Measurements from ENCODE around the gene KRTAP5-3.
"Not testable (repeated sequence)": the region's sequence is repeated elsewhere in the genome, so short reads cannot be mapped to it uniquely, and the experiment has no call there.

Gene KRTAP5-3

GRCh38 chr11:1619449-1619848, 11.2 kb upstream of the KRTAP5-3 start:
- Histone ChIP-seq H3K4me3 (ENCODE audit: control insufficient read depth in 1 of 7, extremely low read depth in 1 of 7, insufficient read depth in 4 of 7, low read depth in 2 of 7, low read length in 6 of 7) (no peak overlapping the region), H3K4me1 (ENCODE audit: control extremely low read depth in 1 of 4, control insufficient read depth in 4 of 4, insufficient read depth in 4 of 4, low read length in 3 of 4) (no peaks in the 10 kb centered on the region), H3K27me3 (replicated peaks in 2 of 5; ENCODE audit: control insufficient read depth in 4 of 5, insufficient read depth in 5 of 5, low read length in 4 of 5) (peaks cover 0 to 22% (median 6%) of the 10 kb centered on the region in 5 experiments), H3K36me3 (ENCODE audit: control insufficient read depth in 4 of 4, insufficient read depth in 4 of 4, low read length in 3 of 4) (no peaks in the 10 kb centered on the region), H3K9me3 (ENCODE audit: control extremely low read depth in 1 of 5, control insufficient read depth in 4 of 5, insufficient read depth in 2 of 5, low read depth in 1 of 5, low read length in 4 of 5) (no peaks in the 10 kb centered on the region), H3K27ac (ENCODE audit: insufficient read depth in 1 of 2, low read depth in 1 of 2, low read length in 2 of 2, poor library complexity in 1 of 2, severe bottlenecking in 2 of 2) (no peak overlapping the region)
- WGBS (ENCODE audit: insufficient coverage), result 53% methylated on average over 6 of the region's 10 CpGs
- CTCF ChIA-PET, result interaction anchor here (1.0 to 3.3 kb wide), 4 partner anchors 9 to 25 kb away, joined by 3 to 11 read pairs (median 3); partner anchors contain the start of gene KRTAP5-2
- DNase-seq, result no peak
- POLR2A ChIA-PET, result no interaction called here

- ChIA-PET POLR2A (no interaction called here), CTCF (interaction anchor here (1.3 to 3.3 kb wide), 3 partner anchors 12 to 215 kb away, joined by 3 to 11 read pairs (median 4); no protein-coding TSS in a partner anchor)
- DNase-seq, result no peak
- H3K27me3 ChIP-seq (replicated peaks in 2 of 5; ENCODE audit: control insufficient read depth in 4 of 5, insufficient read depth in 5 of 5, low read length in 4 of 5), result peaks cover 0 to 20% (median 6%) of the 10 kb centered on the region in 5 experiments
- no peaks in the 10 kb centered on the region for H3K4me1 ChIP-seq (ENCODE audit: control extremely low read depth in 1 of 4, control insufficient read depth in 4 of 4, insufficient read depth in 4 of 4, low read length in 3 of 4)
- 89% methylated on average over 8 of the region's 10 CpGs for WGBS (ENCODE audit: insufficient coverage)
- H3K4me3 ChIP-seq (ENCODE audit: control insufficient read depth in 1 of 7, extremely low read depth in 1 of 7, insufficient read depth in 4 of 7, low read depth in 2 of 7, low read length in 6 of 7), result no peak overlapping the region
- no peaks in the 10 kb centered on the region for H3K36me3 ChIP-seq (ENCODE audit: control insufficient read depth in 4 of 4, insufficient read depth in 4 of 4, low read length in 3 of 4)
- no peak overlapping the region for H3K27ac ChIP-seq (ENCODE audit: insufficient read depth in 1 of 2, low read depth in 1 of 2, low read length in 2 of 2, poor library complexity in 1 of 2, severe bottlenecking in 2 of 2)
- H3K9me3 ChIP-seq (ENCODE audit: control extremely low read depth in 1 of 5, control insufficient read depth in 4 of 5, insufficient read depth in 2 of 5, low read depth in 1 of 5, low read length in 4 of 5), result no peaks in the 10 kb centered on the region
These were observed 10.0 kb upstream of the KRTAP5-3 start for GRCh38 chr11:1618231-1618630.

- not testable (repeated sequence) for H3K9me3 ChIP-seq (ENCODE audit: control extremely low read depth in 1 of 5, control insufficient read depth in 4 of 5, insufficient read depth in 2 of 5, low read depth in 1 of 5, low read length in 4 of 5); H3K4me3 ChIP-seq (ENCODE audit: control insufficient read depth in 1 of 7, extremely low read depth in 1 of 7, insufficient read depth in 4 of 7, low read depth in 2 of 7, low read length in 6 of 7); H3K4me1 ChIP-seq (ENCODE audit: control extremely low read depth in 1 of 4, control insufficient read depth in 4 of 4, insufficient read depth in 4 of 4, low read length in 3 of 4); H3K36me3 ChIP-seq (ENCODE audit: control insufficient read depth in 4 of 4, insufficient read depth in 4 of 4, low read length in 3 of 4); DNase-seq; H3K27ac ChIP-seq (ENCODE audit: insufficient read depth in 1 of 2, low read depth in 1 of 2, low read length in 2 of 2, poor library complexity in 1 of 2, severe bottlenecking in 2 of 2)
- H3K27me3 ChIP-seq (replicated peaks in 2 of 5; ENCODE audit: control insufficient read depth in 4 of 5, insufficient read depth in 5 of 5, low read length in 4 of 5), result peaks cover 0 to 39% (median 11%) of the 10 kb centered on the region in 5 experiments
- ChIA-PET POLR2A (interaction anchor here (0.6 kb wide), 1 partner anchor 40 kb away, joined by 4 read pairs; no protein-coding TSS in a partner anchor), CTCF (interaction anchor here (0.6 kb wide), 1 partner anchor 274 kb away, joined by 3 read pairs; no protein-coding TSS in a partner anchor)
- whole genome bisulfite sequencing (ENCODE audit: insufficient coverage), result 72% methylated on average over 4 of the region's 5 CpGs
These were observed 362 bp downstream of the KRTAP5-3 start for GRCh38 chr11:1607901-1608300.

- H3K4me1 ChIP-seq (ENCODE audit: control extremely low read depth in 1 of 4, control insufficient read depth in 4 of 4, insufficient read depth in 4 of 4, low read length in 3 of 4); DNase-seq; H3K9me3 ChIP-seq (ENCODE audit: control extremely low read depth in 1 of 5, control insufficient read depth in 4 of 5, insufficient read depth in 2 of 5, low read depth in 1 of 5, low read length in 4 of 5); H3K36me3 ChIP-seq (ENCODE audit: control insufficient read depth in 4 of 4, insufficient read depth in 4 of 4, low read length in 3 of 4); CTCF ChIA-PET; H3K4me3 ChIP-seq (ENCODE audit: control insufficient read depth in 1 of 7, extremely low read depth in 1 of 7, insufficient read depth in 4 of 7, low read depth in 2 of 7, low read length in 6 of 7); H3K27ac ChIP-seq (ENCODE audit: insufficient read depth in 1 of 2, low read depth in 1 of 2, low read length in 2 of 2, poor library complexity in 1 of 2, severe bottlenecking in 2 of 2): not testable (repeated sequence)
- H3K27me3 ChIP-seq (replicated peaks in 2 of 5; ENCODE audit: control insufficient read depth in 4 of 5, insufficient read depth in 5 of 5, low read length in 4 of 5), result peaks cover 0 to 43% (median 10%) of the 10 kb centered on the region in 5 experiments
- POLR2A ChIA-PET, result interaction anchor here (0.6 kb wide), 1 partner anchor 39 kb away, joined by 4 read pairs; no protein-coding TSS in a partner anchor
- WGBS (ENCODE audit: insufficient coverage), result 42% methylated on average over 14 of the region's 18 CpGs
These were observed 962 bp downstream of the KRTAP5-3 start for GRCh38 chr11:1607156-1607845.

- H3K4me1 ChIP-seq (ENCODE audit: control extremely low read depth in 1 of 4, control insufficient read depth in 4 of 4, insufficient read depth in 4 of 4, low read length in 3 of 4); POLR2A ChIA-PET; H3K36me3 ChIP-seq (ENCODE audit: control insufficient read depth in 4 of 4, insufficient read depth in 4 of 4, low read length in 3 of 4); H3K27ac ChIP-seq (ENCODE audit: insufficient read depth in 1 of 2, low read depth in 1 of 2, low read length in 2 of 2, poor library complexity in 1 of 2, severe bottlenecking in 2 of 2); DNase-seq; H3K9me3 ChIP-seq (ENCODE audit: control extremely low read depth in 1 of 5, control insufficient read depth in 4 of 5, insufficient read depth in 2 of 5, low read depth in 1 of 5, low read length in 4 of 5); H3K4me3 ChIP-seq (ENCODE audit: control insufficient read depth in 1 of 7, extremely low read depth in 1 of 7, insufficient read depth in 4 of 7, low read depth in 2 of 7, low read length in 6 of 7): not testable (repeated sequence)
- CTCF ChIA-PET, result interaction anchor here (1.1 to 1.3 kb wide), 2 partner anchors 11 to 13 kb away, joined by 3 to 5 read pairs; no protein-coding TSS in a partner anchor
- H3K27me3 ChIP-seq (replicated peaks in 2 of 5; ENCODE audit: control insufficient read depth in 4 of 5, insufficient read depth in 5 of 5, low read length in 4 of 5), result peaks cover 3 to 47% (median 7%) of the 10 kb centered on the region in 5 experiments
- WGBS (ENCODE audit: insufficient coverage), result 94% methylated on average over 13 of the region's 13 CpGs
These were observed 2.3 kb downstream of the KRTAP5-3 start for GRCh38 chr11:1605923-1606322.

GRCh38 chr11:1604711-1605110, 3.6 kb downstream of the KRTAP5-3 start:
- H3K27me3 ChIP-seq (replicated peaks in 2 of 5; ENCODE audit: control insufficient read depth in 4 of 5, insufficient read depth in 5 of 5, low read length in 4 of 5), result peaks cover 4 to 55% (median 10%) of the 10 kb centered on the region in 5 experiments
- DNase-seq, result no peak
- H3K9me3 ChIP-seq (ENCODE audit: control extremely low read depth in 1 of 5, control insufficient read depth in 4 of 5, insufficient read depth in 2 of 5, low read depth in 1 of 5, low read length in 4 of 5), result no peaks in the 10 kb centered on the region
- WGBS (ENCODE audit: insufficient coverage), result 97% methylated on average over 7 of the region's 7 CpGs
- H3K4me1 ChIP-seq (ENCODE audit: control extremely low read depth in 1 of 4, control insufficient read depth in 4 of 4, insufficient read depth in 4 of 4, low read length in 3 of 4), result no peaks in the 10 kb centered on the region
- H3K4me3 ChIP-seq (ENCODE audit: control insufficient read depth in 1 of 7, extremely low read depth in 1 of 7, insufficient read depth in 4 of 7, low read depth in 2 of 7, low read length in 6 of 7), result no peak overlapping the region
- ChIA-PET CTCF (no interaction called here), POLR2A (no interaction called here)
- H3K36me3 ChIP-seq (ENCODE audit: control insufficient read depth in 4 of 4, insufficient read depth in 4 of 4, low read length in 3 of 4), result no peaks in the 10 kb centered on the region
- no peak overlapping the region for H3K27ac ChIP-seq (ENCODE audit: insufficient read depth in 1 of 2, low read depth in 1 of 2, low read length in 2 of 2, poor library complexity in 1 of 2, severe bottlenecking in 2 of 2)

- Histone ChIP-seq H3K36me3 (ENCODE audit: control insufficient read depth in 4 of 4, insufficient read depth in 4 of 4, low read length in 3 of 4) (no peaks in the 10 kb centered on the region), H3K27me3 (replicated peaks in 2 of 5; ENCODE audit: control insufficient read depth in 4 of 5, insufficient read depth in 5 of 5, low read length in 4 of 5) (peaks cover 4 to 60% (median 10%) of the 10 kb centered on the region in 5 experiments), H3K27ac (ENCODE audit: insufficient read depth in 1 of 2, low read depth in 1 of 2, low read length in 2 of 2, poor library complexity in 1 of 2, severe bottlenecking in 2 of 2) (no peak overlapping the region), H3K4me3 (ENCODE audit: control insufficient read depth in 1 of 7, extremely low read depth in 1 of 7, insufficient read depth in 4 of 7, low read depth in 2 of 7, low read length in 6 of 7) (no peak overlapping the region), H3K9me3 (ENCODE audit: control extremely low read depth in 1 of 5, control insufficient read depth in 4 of 5, insufficient read depth in 2 of 5, low read depth in 1 of 5, low read length in 4 of 5) (peaks cover 0 to 2% (median 0%) of the 10 kb centered on the region in 5 experiments), H3K4me1 (ENCODE audit: control extremely low read depth in 1 of 4, control insufficient read depth in 4 of 4, insufficient read depth in 4 of 4, low read length in 3 of 4) (no peaks in the 10 kb centered on the region)
- no peak for DNase-seq
- ChIA-PET CTCF (no interaction called here), POLR2A (no interaction called here)
- WGBS (ENCODE audit: insufficient coverage), result 96% methylated on average over 11 of the region's 11 CpGs
These were observed 4.1 kb downstream of the KRTAP5-3 start for GRCh38 chr11:1604181-1604580.

All from common myeloid progenitor, CD34-positive (primary cell).